ENCODE data around the gene SLC12A3.

DNA sequence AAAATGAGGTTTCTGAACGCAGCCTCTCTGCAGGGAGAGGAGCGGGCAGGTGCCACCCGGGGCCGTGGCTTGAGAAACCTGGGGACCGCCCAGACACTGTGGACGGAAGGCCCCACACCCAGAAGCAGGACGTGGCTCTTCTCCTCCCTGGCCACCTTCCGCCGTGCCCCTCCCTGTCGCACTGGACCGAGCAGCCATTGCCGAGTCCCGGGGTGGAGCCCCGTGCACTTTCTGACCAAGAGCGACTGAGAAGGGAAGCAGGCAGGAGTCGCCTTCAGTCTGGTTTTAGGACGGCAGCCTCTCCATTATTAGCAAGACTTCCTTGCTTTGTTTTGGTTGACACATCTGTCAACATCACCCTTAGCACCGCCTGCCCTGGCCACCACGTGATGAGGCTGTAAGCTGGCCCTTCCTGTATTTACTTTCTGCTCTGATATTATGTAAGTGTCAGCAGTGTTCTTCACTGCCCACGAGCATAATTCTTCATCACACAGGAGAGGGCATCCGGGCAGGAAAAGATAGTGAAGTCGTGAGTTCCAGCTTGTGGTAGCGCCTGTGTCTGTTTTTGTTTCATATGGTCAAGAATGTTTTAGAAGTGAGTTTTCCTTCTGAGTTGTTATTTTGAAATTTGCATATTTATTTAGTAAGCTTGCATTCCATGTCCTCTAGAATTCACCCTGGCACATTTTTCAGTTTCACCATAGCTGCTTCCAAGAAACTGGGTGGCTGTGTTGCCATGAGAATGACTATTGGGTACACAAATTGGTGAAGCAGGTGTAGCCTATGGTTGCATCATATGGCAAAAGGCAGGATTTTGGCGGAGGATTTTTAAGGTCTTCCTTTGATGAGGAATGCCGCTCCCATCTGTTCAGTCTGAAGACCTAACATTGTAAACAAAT lies 68.0 kb downstream of the SLC12A3 start:
- TF ChIP-seq, protein P1, sequence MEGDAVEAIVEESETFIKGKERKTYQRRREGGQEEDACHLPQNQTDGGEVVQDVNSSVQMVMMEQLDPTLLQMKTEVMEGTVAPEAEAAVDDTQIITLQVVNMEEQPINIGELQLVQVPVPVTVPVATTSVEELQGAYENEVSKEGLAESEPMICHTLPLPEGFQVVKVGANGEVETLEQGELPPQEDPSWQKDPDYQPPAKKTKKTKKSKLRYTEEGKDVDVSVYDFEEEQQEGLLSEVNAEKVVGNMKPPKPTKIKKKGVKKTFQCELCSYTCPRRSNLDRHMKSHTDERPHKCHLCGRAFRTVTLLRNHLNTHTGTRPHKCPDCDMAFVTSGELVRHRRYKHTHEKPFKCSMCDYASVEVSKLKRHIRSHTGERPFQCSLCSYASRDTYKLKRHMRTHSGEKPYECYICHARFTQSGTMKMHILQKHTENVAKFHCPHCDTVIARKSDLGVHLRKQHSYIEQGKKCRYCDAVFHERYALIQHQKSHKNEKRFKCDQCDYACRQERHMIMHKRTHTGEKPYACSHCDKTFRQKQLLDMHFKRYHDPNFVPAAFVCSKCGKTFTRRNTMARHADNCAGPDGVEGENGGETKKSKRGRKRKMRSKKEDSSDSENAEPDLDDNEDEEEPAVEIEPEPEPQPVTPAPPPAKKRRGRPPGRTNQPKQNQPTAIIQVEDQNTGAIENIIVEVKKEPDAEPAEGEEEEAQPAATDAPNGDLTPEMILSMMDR (IDR thresholded peaks at IDR 0.05; ENCODE audit: low read depth, low read length) = no peak
- no peak for TF ChIP-seq EZH2phosphoT487 (IDR thresholded peaks at IDR 0.05; ENCODE audit: low read depth)
